ENCODE results near the gene AP1S1. TPM values are rescaled to one million over a fixed set of nuclear protein-coding genes. Genes with fewer than 3 reads are reported as not detected.

AP1S1 gene
- total and polyA plus RNA-seq, 12 donors = 7.8 to 33.1 (median 11.4) TPM

DNA sequence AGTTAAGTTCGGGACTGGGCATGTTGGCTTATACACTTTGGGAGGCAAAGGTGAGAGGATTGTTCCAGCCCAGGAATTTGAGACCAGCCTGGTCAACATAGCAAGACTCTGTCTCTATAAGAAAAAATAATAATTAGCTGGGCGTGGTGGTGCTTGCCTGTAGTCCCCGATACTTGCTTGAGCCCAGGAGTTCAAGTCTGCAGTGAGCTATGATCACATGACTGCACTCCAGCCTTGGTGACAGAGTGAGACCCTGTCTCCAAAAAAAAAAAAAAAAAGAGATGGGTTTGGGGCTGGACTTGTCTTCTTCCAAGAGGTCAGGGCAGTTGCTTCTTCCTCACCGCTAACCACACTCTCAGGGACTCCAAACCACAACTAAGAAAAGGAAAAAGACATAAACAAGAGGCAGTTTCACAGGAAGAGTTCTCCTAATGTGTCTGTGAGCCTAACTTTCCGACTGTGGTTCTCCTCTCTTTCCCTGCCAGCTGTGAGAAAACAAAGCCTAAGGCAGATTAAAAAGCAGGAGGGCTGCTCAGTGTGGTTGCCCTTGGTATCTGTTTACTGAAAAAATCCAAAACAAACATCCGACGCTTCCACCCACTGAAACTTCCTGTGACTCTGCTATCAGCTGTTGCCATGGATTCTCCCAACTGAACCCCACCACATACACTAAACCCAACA lies 29.8 kb upstream of the AP1S1 start:
- Histone ChIP-seq H3K27me3 (peaks cover 0 to 18% (median 0%) of the 10 kb centered on the region in 7 donors), H3K4me1 (peaks cover 23 to 77% (median 53%) of the 10 kb centered on the region in 9 donors), H3K9me3 (no peaks in the 10 kb centered on the region), H3K4me3 (no peak overlapping the region), H3K36me3 (no peaks in the 10 kb centered on the region), H3K27ac (peak overlapping the region in 7 of 10 donors; percentile 27 to 86 (median 51))
- ATAC-seq = no peak
- intact Hi-C loops (cut with DNase I) = loop anchor here in 1 of 10 donors (5.0 kb wide), 1 partner anchor 37 kb away; the partner anchor contains the start of gene TRIM56
- 45% methylated on average over 7 of the region's 7 CpGs for WGBS, 2 donors
- no peak for DNase-seq
- TF ChIP-seq, protein P1, sequence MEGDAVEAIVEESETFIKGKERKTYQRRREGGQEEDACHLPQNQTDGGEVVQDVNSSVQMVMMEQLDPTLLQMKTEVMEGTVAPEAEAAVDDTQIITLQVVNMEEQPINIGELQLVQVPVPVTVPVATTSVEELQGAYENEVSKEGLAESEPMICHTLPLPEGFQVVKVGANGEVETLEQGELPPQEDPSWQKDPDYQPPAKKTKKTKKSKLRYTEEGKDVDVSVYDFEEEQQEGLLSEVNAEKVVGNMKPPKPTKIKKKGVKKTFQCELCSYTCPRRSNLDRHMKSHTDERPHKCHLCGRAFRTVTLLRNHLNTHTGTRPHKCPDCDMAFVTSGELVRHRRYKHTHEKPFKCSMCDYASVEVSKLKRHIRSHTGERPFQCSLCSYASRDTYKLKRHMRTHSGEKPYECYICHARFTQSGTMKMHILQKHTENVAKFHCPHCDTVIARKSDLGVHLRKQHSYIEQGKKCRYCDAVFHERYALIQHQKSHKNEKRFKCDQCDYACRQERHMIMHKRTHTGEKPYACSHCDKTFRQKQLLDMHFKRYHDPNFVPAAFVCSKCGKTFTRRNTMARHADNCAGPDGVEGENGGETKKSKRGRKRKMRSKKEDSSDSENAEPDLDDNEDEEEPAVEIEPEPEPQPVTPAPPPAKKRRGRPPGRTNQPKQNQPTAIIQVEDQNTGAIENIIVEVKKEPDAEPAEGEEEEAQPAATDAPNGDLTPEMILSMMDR (IDR thresholded peaks at IDR 0.05) = no peak

DNA sequence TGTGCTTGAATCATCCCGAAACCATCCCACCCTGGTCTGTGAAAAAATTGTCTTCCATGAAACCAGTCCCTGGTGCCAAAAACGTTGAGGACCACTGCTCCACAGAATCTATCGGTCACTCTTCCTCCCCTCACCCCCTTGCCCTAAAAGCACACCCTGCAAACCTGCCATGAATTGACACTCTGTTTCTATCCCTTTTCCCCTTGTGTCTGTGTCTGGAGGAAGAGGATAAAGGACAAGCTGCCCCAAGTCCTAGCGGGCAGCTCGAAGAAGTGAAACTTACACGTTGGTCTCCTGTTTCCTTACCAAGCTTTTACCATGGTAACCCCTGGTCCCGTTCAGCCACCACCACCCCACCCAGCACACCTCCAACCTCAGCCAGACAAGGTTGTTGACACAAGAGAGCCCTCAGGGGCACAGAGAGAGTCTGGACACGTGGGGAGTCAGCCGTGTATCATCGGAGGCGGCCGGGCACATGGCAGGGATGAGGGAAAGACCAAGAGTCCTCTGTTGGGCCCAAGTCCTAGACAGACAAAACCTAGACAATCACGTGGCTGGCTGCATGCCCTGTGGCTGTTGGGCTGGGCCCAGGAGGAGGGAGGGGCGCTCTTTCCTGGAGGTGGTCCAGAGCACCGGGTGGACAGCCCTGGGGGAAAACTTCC lies 28.2 kb upstream of the AP1S1 start:
- Histone ChIP-seq H3K27me3 (peaks cover 0 to 18% (median 0%) of the 10 kb centered on the region in 7 donors), H3K4me1 (peaks cover 23 to 79% (median 52%) of the 10 kb centered on the region in 9 donors), H3K27ac (peak overlapping the region; percentile 55 to 86 (median 71)), H3K36me3 (peaks cover 0 to 11% (median 0%) of the 10 kb centered on the region in 9 donors), H3K4me3 (peak overlapping the region in 7 of 10 donors; percentile 25 to 45 (median 37)), H3K9me3 (no peaks in the 10 kb centered on the region)
- 29 to 34% methylated on average over 15 of the region's 15 CpGs for WGBS, 2 donors
- peak; percentile 71 to 76 for DNase-seq
- intact Hi-C loops (cut with DNase I) = loop anchor here in 1 of 10 donors (5.0 kb wide), 1 partner anchor 39 kb away; the partner anchor contains the start of gene TRIM56
- peak; percentile 15 to 69 (median 56) for ATAC-seq
- TF ChIP-seq, protein P1 (IDR thresholded peaks at IDR 0.05) = no peak

DNA sequence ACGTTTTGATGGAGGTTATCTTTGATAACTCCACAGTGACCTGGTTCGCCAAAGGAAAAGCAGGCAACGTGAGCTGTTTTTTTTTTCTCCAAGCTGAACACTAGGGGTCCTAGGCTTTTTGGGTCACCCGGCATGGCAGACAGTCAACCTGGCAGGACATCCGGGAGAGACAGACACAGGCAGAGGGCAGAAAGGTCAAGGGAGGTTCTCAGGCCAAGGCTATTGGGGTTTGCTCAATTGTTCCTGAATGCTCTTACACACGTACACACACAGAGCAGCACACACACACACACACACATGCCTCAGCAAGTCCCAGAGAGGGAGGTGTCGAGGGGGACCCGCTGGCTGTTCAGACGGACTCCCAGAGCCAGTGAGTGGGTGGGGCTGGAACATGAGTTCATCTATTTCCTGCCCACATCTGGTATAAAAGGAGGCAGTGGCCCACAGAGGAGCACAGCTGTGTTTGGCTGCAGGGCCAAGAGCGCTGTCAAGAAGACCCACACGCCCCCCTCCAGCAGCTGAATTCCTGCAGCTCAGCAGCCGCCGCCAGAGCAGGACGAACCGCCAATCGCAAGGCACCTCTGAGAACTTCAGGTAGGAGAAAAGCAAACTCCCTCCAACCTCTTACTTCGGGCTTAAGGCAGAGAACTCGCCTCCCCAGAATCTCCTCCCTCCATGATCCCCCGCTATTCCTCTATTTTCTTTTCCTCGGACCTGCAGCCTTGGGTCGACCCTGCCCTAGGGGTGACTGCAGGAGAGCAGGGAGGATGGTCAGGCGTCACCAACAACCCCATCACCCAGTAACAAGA lies 27.4 kb upstream of the AP1S1 start, which contains the start of gene SERPINE1:
Gene SERPINE1 (plus strand): TSS at position 454 of the 809 bp plus-strand sequence. CDS start 1,290 bp downstream, outside the sequence.
- Histone ChIP-seq H3K27me3 (peaks cover 0 to 18% (median 0%) of the 10 kb centered on the region in 7 donors), H3K9me3 (no peaks in the 10 kb centered on the region), H3K27ac (peak within 1 kb of the TSS; percentile 55 to 86 (median 71)), H3K4me1 (peaks cover 16 to 72% (median 45%) of the 10 kb centered on the region in 9 donors), H3K4me3 (peak within 1 kb of the TSS in 9 of 10 donors; percentile 9 to 49 (median 37)), H3K36me3 (peaks cover 0 to 17% (median 0%) of the 10 kb centered on the region in 9 donors)
- 5 to 6% methylated on average over 22 of the region's 22 CpGs for WGBS, 2 donors
- ATAC-seq (peak; percentile 83 to 90 (median 88)), DNase-seq (peak; percentile 82 to 93)
- TF ChIP-seq, protein P1 (IDR thresholded peaks at IDR 0.05) = peak in 4 of 9 donors; percentile 13 to 30 (median 25)
- intact Hi-C loops (cut with DNase I) = loop anchor here in 1 of 10 donors (5.0 kb wide), 1 partner anchor 40 kb away; the partner anchor contains the start of gene TRIM56
